HG02623 (cell line): ENCODE data around the gene COL3A1.

Experiments used
- ATAC-seq: cut with Tn5 transposase; IDR thresholded peaks from one replicate; pipeline ENCODE4 v1.9.1; 2021; ENCODE audit warnings: moderate library complexity; ENCODE audit not compliant: unreplicated experiment

The COL3A1 gene

DNA sequence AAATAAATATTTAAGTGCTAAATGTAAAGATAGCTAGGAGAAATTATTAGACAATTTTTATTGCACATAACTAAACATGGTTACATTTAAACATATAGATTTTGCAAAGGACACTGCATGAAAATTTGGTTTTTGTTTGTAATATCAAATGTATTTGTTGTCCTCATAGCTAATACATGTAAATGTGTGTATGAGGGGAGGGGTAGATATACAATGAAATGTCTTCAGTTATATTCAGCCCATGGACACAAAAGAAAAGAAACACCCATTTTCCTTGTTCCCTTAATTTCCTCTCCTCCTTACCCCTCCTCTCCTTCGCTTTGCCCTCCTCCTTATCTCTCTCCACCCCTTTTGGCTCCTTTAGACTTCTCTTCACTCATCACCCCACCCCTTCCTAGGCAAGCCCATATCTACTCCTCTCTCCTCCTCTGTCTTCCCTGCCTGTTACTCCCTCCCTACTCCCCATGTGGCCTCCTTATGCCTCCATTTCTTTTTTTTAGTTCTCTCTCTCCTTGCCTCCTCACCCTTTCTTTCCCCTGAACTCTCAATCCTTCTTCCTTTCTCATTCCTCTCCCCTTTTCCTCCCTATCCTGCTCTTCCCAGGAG, 1.4 kb downstream of the COL3A1 start:
- ATAC-seq = no peak

DNA sequence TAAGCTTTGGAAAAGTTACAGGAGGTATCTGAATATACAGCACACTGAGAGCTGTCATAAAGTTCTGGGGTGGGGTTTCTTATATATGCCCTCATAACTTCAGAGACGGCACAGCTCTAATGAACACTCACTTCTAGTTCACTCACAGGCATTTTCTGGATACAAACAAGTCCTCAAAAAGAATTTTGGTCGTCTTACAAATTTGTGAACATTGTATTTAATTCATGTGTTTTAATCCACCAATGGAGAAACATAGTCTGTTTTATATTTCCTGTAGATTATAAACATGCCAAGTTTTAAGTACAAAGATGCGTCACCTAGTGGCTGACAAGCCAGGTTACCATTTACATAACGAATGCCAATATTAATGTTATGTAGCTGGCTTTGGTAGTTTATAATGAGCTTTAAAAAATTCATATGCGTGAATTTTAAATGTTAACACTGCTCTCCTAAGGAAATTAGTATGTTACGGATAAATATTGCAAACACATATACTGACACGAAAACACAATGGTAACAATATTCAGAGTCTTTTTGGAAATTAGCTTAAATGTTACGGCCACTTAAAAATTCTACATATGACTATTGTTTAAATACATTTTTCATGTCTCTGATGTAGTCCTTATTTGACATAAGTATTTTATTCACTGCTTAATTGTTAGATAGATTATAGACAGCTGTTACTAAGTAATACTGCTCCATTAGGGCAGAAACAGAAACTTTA, 2.5 kb downstream of the COL3A1 start:
- ATAC-seq = no peak

DNA sequence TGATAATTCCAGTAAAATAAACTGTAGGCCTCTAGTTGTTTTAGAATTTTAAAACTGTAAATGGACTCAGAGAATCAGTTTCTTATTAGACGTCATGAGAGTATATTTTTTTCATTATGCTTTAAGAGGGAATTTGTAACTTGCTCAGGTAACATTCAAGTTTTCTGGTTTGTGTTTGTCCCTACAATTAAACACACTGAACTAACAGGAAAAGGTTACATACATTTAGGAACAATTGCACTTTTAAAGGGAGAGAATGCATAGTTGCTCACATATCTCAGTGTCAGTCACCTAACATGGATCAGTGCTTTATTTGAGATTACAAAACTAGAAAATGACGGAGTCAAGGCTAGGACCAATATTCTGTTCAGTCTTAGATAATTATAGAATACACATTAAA, 3.1 kb downstream of the COL3A1 start:
- no peak for ATAC-seq

DNA sequence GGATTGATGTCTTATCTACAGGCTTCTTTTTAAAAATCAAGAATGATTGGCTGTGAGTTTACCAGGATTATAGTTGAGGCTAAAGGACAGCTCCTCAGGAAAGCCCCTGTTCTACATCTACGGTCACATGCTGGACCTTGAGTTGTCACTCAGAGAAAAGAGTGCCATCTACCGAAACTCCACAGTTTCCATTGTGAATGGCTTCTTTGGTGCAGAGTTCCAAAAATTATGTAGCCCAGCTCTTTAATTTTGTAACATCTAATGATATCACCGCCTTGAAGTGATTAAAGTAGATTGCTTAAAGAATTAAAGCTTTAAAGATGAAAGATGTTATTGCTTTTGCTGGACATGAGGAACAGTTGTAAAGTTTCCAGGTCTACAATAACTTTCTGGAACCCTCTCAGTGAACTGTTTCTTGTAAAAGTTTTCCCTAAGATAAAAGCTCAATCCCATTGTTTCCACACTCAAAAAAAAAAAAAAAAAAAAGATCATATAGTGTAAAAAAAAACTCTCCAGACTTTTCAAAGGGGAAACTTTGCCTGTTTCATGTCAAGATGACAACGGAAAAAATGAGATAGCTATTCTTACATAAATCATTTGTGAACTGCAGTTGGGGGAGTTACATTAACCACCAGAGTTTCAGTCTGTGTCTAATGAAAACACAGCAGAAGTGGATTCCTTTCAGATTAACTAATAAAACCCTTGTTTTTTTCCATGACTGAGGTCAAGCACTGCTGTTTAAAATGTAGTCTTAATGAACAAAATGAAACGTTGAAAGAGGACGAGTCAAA, 4.3 kb downstream of the COL3A1 start:
- peak; percentile 81 for ATAC-seq

DNA sequence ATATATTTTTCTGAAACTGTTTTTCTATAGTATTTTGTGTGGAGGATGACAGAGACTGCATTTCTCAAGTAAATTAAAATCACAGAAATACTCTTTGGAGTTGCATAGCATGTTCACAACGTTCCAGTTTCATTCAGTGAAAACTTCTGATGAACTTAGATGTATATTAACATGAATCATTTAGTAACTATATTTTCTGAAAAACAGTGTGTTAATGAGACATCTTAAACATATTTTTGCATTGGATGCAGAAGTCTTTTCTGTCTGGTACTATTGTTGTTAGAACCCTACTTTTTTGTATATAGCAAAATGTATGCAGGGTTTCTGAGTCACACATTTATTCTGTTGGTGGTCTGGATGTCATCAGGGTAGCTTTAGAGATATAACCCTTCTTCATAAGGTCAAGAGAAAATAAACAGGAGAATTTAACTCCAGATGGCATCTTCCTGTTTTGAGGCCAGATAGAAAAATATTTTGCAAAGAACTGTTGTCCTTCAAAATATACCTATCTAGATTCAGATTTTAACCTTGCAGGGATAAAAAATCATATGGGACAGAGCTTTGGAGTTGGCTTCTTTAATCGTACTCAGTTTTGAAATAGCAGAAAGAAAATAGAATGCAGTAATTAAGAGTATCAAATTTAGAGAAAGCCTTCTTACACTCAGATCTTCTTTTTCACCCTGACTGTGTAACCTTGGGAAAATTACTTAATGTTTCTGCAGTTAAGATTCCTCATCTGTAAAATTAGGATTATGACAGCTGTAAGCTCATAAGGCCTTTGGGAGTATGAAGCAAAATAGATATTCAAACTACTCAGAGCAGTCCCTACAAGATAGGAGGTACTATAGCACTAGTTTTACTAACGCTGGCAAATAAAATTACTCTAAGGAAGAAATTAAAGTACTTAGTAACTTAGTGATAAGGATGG, 5.3 kb downstream of the COL3A1 start:
- ATAC-seq = peak; percentile 10

DNA sequence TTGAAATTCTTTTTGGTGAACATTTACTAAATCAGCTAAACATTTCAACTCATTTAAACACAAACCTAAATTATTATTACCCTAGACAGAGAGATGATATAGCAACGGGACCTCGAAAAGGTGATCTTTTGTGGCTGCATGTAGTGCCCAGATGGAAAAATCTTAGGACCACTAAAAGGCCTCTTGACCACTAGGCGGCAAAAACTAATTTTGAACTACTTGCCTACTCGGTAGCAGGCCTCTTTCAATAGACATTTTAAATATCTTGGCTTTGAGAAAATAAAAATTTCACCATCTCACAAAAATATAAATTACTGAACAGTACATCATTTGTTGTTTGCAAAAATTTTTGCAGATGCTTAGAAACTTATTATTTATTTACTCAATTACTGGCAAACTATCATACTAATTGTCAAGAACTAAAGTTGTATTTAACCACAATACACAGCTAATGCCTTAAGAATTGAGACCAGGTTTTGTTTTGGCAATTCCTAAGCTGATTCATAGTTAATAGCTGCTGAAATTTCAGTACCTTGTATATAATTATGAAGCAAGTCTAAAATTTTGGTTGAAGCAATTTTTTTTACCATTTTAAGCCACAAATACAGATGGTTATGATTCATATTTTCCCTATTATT, 9.4 kb downstream of the COL3A1 start:
- ATAC-seq = no peak

DNA sequence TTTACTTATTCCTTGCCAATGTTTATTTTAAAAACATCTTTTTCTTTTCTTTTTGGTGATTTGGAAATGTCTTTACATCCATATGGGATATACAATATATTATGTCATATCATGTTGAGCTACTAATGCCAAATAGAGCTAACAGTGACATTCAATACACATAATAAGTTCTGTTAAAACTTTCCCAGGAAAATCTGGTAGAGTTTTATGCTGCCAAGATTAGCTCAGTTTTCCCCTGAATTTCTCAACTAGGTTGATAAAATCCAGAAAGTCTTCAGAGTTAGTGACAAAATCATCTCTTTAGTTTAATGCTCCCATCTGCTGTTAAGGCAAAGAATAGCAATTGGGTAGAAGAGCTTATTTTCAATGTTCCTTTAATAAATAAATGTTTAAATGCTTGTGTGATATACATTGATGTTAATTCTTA, 9.9 kb downstream of the COL3A1 start:
- ATAC-seq = no peak

DNA sequence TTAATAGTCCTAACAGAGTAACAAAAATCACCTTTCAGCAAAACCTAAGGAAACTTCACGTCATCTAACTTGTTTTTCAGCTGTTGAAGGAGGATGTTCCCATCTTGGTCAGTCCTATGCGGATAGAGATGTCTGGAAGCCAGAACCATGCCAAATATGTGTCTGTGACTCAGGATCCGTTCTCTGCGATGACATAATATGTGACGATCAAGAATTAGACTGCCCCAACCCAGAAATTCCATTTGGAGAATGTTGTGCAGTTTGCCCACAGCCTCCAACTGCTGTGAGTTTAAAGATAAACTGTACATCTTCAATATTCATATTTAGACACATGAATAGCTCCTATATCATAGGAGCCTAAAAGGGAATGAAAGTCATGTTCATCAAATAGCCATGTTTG, 10.5 kb downstream of the COL3A1 start:
- ATAC-seq = no peak

DNA sequence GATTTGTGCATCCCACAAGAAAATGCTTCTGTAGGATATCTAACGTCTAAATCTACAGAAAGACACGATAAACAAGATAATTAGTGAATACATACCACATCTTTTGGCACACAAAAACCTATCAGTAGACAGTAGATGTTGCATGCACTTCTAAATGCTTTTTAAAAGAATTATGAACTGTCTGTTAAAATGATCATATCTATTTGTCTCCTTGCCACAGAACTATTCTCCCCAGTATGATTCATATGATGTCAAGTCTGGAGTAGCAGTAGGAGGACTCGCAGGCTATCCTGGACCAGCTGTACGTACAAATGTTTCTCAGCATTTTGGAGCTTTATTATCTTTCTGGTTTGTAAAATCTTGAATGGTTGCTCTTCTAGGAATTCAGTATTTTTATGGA, 12.7 kb downstream of the COL3A1 start:
- no peak for ATAC-seq

DNA sequence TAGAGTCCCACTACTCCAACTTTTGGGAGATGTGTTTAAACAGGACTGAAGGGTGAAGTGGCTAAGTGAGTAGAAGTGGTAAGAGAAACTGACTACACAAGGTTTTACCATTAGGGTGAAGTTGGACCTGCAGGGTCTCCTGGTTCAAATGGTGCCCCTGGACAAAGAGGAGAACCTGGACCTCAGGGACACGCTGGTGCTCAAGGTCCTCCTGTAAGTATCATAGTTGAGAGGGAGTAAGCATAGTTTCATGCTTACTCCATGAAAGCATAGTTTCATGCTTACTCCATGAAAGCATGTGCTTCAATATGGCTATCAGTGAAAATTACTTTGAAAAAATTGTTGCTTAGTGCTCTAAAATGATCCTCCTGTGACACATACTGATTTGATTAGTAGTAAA, 19.1 kb downstream of the COL3A1 start:
- no peak for ATAC-seq

DNA sequence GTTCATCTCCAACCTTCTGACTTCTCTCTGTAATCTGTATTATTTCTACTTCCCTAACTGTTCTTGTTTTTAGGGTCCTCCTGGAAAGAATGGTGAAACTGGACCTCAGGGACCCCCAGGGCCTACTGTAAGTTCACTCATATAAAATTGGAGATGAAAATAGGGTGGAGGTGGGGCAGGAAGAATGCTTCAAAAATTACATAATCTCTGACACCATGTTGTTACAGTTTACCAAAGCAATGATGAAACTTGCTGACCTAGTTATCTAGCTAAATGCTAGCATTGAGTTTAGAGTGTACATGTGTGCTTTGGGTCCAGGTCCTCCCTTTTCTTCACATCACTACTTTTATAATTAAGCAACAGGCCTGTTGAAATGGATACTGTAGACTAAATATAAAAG, 23.1 kb downstream of the COL3A1 start:
- no peak for ATAC-seq

DNA sequence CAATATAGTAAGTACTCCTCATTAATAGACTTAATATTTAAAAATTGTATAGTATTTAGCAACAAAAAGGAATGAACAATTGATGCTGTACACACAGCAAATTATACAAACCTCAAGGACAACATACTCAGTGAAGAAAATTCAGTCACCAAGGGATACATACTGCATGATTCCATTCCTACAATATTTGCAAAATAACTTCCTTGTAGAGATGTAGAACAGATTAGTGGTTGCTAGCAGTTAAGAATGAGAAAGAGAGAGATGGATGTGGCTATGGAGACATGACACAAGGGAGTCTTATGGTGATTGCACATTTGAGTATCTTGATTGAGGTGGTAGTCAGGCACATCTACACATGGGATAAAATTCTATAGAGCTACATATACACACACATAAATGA, 26.0 kb downstream of the COL3A1 start:
- ATAC-seq = no peak

DNA sequence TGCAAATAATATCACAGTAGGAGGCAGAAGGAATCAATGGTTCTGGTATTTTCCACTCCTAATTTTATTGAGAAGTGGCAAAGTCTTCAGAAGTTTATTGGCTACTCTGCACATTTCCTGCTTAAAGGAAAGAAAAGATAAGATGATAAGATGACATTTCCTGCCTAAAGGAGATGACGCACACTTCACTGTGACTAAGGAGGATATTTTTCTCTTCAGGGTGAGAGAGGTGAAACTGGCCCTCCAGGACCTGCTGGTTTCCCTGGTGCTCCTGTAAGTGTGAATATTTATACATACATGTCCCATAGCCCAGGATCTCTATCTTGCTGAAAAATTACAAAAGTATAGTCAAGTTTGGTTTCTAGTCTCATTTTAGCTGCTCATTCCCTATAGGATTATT, 27.9 kb downstream of the COL3A1 start:
- no peak for ATAC-seq

DNA sequence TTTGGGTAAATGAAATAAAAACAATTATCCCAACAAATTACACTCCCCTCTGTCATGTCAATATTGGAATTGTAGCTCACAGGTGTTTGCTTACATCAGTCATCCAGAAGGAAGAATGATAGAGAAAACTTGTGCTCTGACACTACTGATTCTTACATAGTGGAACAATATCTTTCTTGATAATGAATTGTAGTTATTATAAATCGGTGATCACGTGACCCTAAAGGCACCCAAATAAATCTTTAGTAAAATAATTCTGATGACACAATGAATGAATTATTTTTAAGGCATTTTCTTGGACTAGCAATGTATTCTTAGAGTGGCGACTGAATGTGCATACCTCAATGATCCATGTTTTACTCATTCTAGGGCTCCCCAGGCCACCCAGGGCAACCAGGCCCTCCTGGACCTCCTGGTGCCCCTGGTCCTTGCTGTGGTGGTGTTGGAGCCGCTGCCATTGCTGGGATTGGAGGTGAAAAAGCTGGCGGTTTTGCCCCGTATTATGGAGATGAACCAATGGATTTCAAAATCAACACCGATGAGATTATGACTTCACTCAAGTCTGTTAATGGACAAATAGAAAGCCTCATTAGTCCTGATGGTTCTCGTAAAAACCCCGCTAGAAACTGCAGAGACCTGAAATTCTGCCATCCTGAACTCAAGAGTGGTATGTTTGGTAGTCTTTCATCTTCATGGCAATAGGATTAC, 34.5 kb downstream of the COL3A1 start:
- no peak for ATAC-seq

DNA sequence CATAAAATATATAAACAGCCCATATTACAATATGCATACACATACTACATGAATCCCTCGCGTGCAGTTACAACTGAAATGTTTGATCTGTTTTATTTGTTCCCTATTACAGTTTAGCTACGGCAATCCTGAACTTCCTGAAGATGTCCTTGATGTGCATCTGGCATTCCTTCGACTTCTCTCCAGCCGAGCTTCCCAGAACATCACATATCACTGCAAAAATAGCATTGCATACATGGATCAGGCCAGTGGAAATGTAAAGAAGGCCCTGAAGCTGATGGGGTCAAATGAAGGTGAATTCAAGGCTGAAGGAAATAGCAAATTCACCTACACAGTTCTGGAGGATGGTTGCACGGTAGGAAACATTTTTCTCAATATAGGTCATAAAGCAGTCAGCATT, 36.4 kb downstream of the COL3A1 start:
- ATAC-seq = no peak

DNA sequence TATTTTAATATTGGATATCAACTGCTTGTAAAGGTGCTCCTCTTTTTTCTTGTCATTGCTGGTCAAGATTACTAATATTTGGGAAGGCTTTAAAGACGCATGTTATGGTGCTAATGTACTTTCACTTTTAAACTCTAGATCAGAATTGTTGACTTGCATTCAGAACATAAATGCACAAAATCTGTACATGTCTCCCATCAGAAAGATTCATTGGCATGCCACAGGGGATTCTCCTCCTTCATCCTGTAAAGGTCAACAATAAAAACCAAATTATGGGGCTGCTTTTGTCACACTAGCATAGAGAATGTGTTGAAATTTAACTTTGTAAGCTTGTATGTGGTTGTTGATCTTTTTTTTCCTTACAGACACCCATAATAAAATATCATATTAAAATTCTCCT, 38.2 kb downstream of the COL3A1 start:
- ATAC-seq = no peak

DNA sequence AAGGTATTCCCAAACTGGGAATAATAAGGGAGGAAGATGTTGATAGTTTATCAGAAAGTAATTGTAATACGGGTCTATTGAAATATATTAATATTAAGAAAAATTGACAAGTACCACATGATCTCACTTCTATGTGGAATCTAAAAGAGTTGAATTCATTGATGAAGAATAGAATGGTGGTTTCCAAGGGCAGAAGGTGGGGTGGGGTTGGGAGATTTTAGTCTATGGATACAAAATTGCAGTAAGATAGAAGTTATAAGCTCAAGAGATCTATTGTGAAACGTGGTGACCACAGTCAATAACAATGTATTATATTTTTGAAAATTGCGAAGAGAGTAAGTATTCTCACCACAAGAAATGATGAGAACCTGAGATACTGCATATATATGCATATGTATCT, 38.9 kb downstream of the COL3A1 start:
- no peak for ATAC-seq

DNA sequence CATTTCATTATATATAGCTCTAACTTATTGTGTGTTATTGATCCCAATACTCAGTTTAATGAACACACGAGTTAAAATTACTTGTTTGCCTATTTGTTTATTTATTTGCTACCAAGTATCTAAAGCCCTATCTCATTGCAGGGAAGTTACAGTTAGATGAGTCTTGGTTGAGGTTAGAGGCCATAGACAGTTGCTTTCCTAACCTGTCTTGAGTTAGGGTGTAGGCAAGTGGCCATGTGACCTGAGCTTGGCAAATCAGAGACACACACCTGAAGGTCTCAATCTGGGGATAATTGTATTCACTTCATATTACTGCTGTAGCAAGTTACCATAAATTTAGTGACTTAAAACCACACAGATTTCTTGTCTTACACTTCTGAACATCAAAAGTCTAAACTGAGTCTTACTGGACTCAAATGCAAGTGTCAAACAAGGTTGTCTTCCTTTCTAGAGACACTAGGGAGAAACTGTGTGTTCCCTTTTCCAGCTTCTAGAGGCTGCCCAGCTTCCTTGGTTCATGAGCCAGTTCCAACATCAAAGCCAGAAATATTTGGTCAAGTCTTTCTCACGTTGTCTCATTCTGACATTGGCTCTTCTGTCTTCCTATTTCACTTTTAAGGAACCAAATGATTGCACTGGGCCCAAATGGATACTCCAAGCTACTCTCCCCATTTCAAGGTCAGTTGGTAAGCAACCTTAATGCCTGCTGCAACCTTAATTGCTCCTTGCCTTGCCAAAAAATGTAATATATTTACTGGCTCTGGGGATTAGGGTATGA, 39.7 kb downstream of the COL3A1 start:
- ATAC-seq = no peak

DNA sequence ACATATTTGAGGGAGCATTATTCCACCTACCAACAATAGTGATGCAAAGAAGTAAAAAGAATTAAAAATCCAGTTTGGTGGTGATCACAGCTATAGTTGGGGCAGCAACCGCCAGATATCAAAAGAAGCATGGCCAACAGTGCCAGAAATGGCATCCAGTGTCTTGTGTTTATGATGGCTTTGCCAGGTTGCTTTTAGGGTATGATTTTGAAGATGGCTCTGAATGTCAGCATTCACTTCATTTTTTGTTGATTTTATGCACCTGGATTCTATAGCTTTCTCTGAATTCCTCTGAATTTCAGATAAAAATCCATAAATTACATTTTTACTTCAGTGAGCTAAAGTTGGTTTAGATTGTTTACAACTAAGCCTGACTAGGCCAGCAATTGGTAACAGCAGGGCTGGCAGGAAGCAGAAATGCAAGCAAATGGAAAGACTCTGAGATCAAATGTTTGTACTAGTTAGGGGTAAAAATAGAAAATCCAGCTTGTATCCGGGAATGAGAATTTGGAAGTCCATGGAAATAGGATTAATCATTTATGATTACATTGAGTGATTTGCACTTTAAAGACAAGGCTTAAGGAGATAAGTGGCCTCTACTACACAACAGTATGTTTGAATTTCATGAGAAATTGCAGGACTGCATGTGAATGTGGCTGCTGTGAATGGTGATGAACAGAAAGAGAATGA, 40.4 kb downstream of the COL3A1 start:
- ATAC-seq = no peak
